PC-3 (cell line): ENCODE measurements around the gene LIPJ. TPM values are rescaled to one million over a fixed set of nuclear protein-coding genes. Genes with fewer than 3 reads are reported as not detected.

Source experiments
- ATAC-seq: fragments of 200-7000 bp; cut with Tn5 transposase; 2 replicates; pipeline ENCODE4 v1.9.1; 2020; ENCODE audit warnings: mild to moderate bottlenecking, moderate library complexity
- BruUV-seq: library from RNA; stranded (reverse); fragments of 400-500 nt; replicated peaks from 2 replicates; lab custom pipeline; 2021; lab: Mats Ljungman, UMichigan
- CTCF ChIA-PET: fragments of 300-600 bp; sonication (Branson Sonifier 250); formaldehyde crosslinking; loops from one replicate; lab custom pipeline; 2022; ENCODE audit warnings: antibody characterized with exemption; lab: Charles Lee
- POLR2A ChIA-PET: fragments of 300-600 bp; sonication (Branson Sonifier 250); formaldehyde crosslinking; loops from one replicate; lab custom pipeline; 2022; ENCODE audit warnings: antibody characterized with exemption; ENCODE audit not compliant: unreplicated experiment; lab: Charles Lee
- DNase-seq: peaks from one replicate; pipeline ENCODE4 v3.0.0-alpha.2; 2015
- H2AFZ ChIP-seq: fragments of 300-600 bp; sonication (generic); 2 replicates; pipeline ENCODE4 v1.6.0; 2016; ENCODE audit warnings: antibody characterized with exemption, low read length
- H3F3A ChIP-seq: fragments of 300-600 bp; sonication (generic); one replicate; pipeline ENCODE4 v1.6.0; 2017; ENCODE audit warnings: antibody characterized with exemption, low read length, control low read depth, mild to moderate bottlenecking; ENCODE audit not compliant: unreplicated experiment
- H3K27ac ChIP-seq: fragments of 300-600 bp; sonication (generic); 2 replicates; pipeline ENCODE4 v1.5.1; 2016; ENCODE audit warnings: mild to moderate bottlenecking, low read length
- H3K27me3 ChIP-seq: fragments of 300-600 bp; sonication (generic); 2 replicates; pipeline ENCODE4 v1.6.1; 2016; ENCODE audit warnings: low read length, mixed read lengths
- H3K36me3 ChIP-seq: fragments of 300-600 bp; sonication (generic); 2 replicates; pipeline ENCODE4 v1.6.1; 2016; ENCODE audit warnings: low read depth, mixed run types, low read length, mixed read lengths
- H3K4me1 ChIP-seq: fragments of 300-600 bp; sonication (generic); 2 replicates; pipeline ENCODE4 v1.5.1; 2016; ENCODE audit warnings: low read length; ENCODE audit not compliant: insufficient read depth
- H3K4me2 ChIP-seq: fragments of 300-600 bp; sonication (generic); 2 replicates; pipeline ENCODE4 v1.6.0; 2016; ENCODE audit warnings: low read length
- H3K4me3 ChIP-seq: fragments of 300-600 bp; sonication (generic); 2 replicates; pipeline ENCODE4 v1.5.1; 2016; ENCODE audit warnings: mild to moderate bottlenecking, low read length, mixed read lengths
- H3K79me2 ChIP-seq: fragments of 300-600 bp; sonication (generic); 2 replicates; pipeline ENCODE4 v1.6.1; 2017; ENCODE audit warnings: low read length, mixed read lengths
- H3K9ac ChIP-seq: fragments of 300-600 bp; sonication (generic); 2 replicates; pipeline ENCODE4 v1.6.0; 2016; ENCODE audit warnings: mild to moderate bottlenecking, low read length
- H3K9me2 ChIP-seq: fragments of 300-600 bp; sonication (generic); replicated peaks from 2 replicates; pipeline ENCODE4 v1.6.1; 2016; ENCODE audit warnings: mixed run types, low read length, mixed read lengths
- H3K9me3 ChIP-seq: fragments of 300-600 bp; sonication (generic); 2 replicates; pipeline ENCODE4 v1.6.1; 2016; ENCODE audit warnings: low read length, mixed read lengths
- H4K20me1 ChIP-seq: fragments of 300-600 bp; sonication (generic); 2 replicates; pipeline ENCODE4 v1.6.1; 2016; ENCODE audit warnings: low read length, mixed read lengths
- EZH2 ChIP-seq: fragments of 300-600 bp; sonication (generic); IDR thresholded peaks from one replicate; pipeline ENCODE4 v1.6.1; 2017; ENCODE audit warnings: antibody characterized with exemption, mild to moderate bottlenecking, low read length; ENCODE audit not compliant: unreplicated experiment
- EZH2phosphoT487 ChIP-seq: fragments of 300-600 bp; sonication (generic); IDR thresholded peaks from 2 replicates; pipeline ENCODE4 v1.6.1; 2018; ENCODE audit warnings: mild to moderate bottlenecking, antibody characterized with exemption, low read length, borderline replicate concordance
- intact Hi-C: fragments of 100-400 bp; cut with micrococcal nuclease; formaldehyde crosslinking; loops from 2 replicates; pipeline ENCODE4 v1.9.0; 2023
- total RNA-seq: library from RNA; depleted of rRNA; stranded (reverse); fragments of >200 nt; gene quantifications from 2 replicates; pipeline ENCODE4 v1.2.3, GENCODE V29; 2014
- TF ChIP-seq, protein P1 (sequence below): fragments of 300-600 bp; sonication (generic); conservative IDR thresholded peaks from 2 replicates; pipeline ENCODE4 v1.5.1; 2017; ENCODE audit warnings: antibody characterized with exemption, low read depth, mild to moderate bottlenecking, low read length

The LIPJ gene
- total RNA-seq, 1 experiment from 2014 or later = not detected

DNA sequence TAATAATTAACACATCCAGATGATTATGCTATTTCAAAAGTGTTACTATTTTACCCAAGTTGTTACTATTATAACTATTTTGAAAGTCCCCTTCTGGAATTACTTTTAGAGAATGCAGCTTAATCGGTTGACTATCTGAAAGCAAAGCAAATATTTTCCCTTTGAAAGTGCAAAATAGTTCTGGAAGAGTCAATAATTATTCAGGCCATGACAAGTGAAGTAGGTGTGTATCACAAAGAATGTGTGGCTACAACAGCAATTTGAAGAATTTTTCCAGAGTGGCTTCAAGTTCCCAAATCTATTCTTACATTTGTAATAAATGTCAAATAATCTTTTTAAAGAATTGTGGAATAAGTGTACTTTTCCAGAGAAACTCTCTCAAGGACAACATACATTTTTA is 46.2 kb upstream of the LIPJ start:
- Histone ChIP-seq H3K9ac (no peak overlapping the region), H3K4me1 (no peaks in the 10 kb centered on the region), H3F3A (no peaks in the 10 kb centered on the region), H3K4me2 (no peak overlapping the region), H3K4me3 (no peak overlapping the region), H3K36me3 (no peaks in the 10 kb centered on the region), H3K79me2 (no peaks in the 10 kb centered on the region), H4K20me1 (no peaks in the 10 kb centered on the region), H3K27ac (no peak overlapping the region), H2AFZ (no peak overlapping the region), H3K9me2 (no peaks in the 10 kb centered on the region), H3K9me3 (no peaks in the 10 kb centered on the region), H3K27me3 (no peaks in the 10 kb centered on the region)
- ATAC-seq (no peak), DNase-seq (no peak)
- intact Hi-C loops = no loop called here
- TF ChIP-seq, protein P1, sequence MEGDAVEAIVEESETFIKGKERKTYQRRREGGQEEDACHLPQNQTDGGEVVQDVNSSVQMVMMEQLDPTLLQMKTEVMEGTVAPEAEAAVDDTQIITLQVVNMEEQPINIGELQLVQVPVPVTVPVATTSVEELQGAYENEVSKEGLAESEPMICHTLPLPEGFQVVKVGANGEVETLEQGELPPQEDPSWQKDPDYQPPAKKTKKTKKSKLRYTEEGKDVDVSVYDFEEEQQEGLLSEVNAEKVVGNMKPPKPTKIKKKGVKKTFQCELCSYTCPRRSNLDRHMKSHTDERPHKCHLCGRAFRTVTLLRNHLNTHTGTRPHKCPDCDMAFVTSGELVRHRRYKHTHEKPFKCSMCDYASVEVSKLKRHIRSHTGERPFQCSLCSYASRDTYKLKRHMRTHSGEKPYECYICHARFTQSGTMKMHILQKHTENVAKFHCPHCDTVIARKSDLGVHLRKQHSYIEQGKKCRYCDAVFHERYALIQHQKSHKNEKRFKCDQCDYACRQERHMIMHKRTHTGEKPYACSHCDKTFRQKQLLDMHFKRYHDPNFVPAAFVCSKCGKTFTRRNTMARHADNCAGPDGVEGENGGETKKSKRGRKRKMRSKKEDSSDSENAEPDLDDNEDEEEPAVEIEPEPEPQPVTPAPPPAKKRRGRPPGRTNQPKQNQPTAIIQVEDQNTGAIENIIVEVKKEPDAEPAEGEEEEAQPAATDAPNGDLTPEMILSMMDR = no peak
- TF ChIP-seq EZH2 (no peak), EZH2phosphoT487 (no peak)
- no TSS peak for BruUV-seq
- ChIA-PET POLR2A (no interaction called here), CTCF (no interaction called here)

- no peaks in the 10 kb centered on the region for H4K20me1 ChIP-seq
- no TSS peak for BruUV-seq
- CTCF ChIA-PET = no interaction called here
- H3K4me3 ChIP-seq = no peak overlapping the region
- no peaks in the 10 kb centered on the region for H3K79me2 ChIP-seq
- intact Hi-C loops = no loop called here
- DNase-seq = no peak
- H3K36me3 ChIP-seq = no peaks in the 10 kb centered on the region
- no peaks in the 10 kb centered on the region for H3F3A ChIP-seq
- no peaks in the 10 kb centered on the region for H3K9me3 ChIP-seq
- H3K4me1 ChIP-seq = no peaks in the 10 kb centered on the region
- no peak overlapping the region for H3K9ac ChIP-seq
- TF ChIP-seq EZH2 = no peak
- TF ChIP-seq EZH2phosphoT487 = no peak
- TF ChIP-seq, protein P1 = no peak
- no peaks in the 10 kb centered on the region for H3K9me2 ChIP-seq
- H3K27me3 ChIP-seq = no peaks in the 10 kb centered on the region
- POLR2A ChIA-PET = no interaction called here
- no peak overlapping the region for H3K4me2 ChIP-seq
- ATAC-seq = no peak
- H3K27ac ChIP-seq = no peak overlapping the region
- H2AFZ ChIP-seq = no peak overlapping the region
These were observed 45.4 kb upstream of the LIPJ start for GRCh38 chr10:88541116-88541626.

DNA sequence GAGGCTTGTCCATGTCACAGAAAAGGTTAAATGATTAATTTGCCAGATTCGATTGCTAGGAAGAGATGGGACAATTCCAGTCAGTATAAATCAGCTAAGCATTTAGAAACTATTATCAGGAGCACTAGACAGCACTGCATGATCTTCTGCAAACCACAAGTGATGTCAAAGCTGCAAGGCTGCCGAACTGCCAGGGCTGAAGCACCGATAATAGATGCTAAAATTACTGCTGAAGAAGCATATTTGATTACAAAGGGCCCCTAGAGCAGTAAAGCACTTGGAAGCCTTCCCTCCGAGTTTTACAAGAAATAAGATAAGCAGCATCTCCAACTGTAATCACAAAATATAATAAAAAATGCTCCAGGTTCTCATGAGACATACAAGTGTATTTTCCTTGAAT is 44.0 kb upstream of the LIPJ start:
- ATAC-seq (no peak), DNase-seq (no peak)
- CTCF ChIA-PET = no interaction called here
- H3K27ac ChIP-seq = no peak overlapping the region
- no peak for TF ChIP-seq EZH2phosphoT487
- TF ChIP-seq EZH2 = no peak
- TF ChIP-seq, protein P1 = no peak
- POLR2A ChIA-PET = no interaction called here
- H3K27me3 ChIP-seq = no peaks in the 10 kb centered on the region
- no peaks in the 10 kb centered on the region for H3K9me3 ChIP-seq
- H2AFZ ChIP-seq = no peak overlapping the region
- no peaks in the 10 kb centered on the region for H3K9me2 ChIP-seq
- no peak overlapping the region for H3K4me2 ChIP-seq
- H3K4me3 ChIP-seq = no peak overlapping the region
- intact Hi-C loops = no loop called here
- H3K9ac ChIP-seq = no peak overlapping the region
- H3F3A ChIP-seq = no peaks in the 10 kb centered on the region
- no peaks in the 10 kb centered on the region for H4K20me1 ChIP-seq
- H3K36me3 ChIP-seq = no peaks in the 10 kb centered on the region
- no peaks in the 10 kb centered on the region for H3K4me1 ChIP-seq
- no peaks in the 10 kb centered on the region for H3K79me2 ChIP-seq
- no TSS peak for BruUV-seq
